Astrocyte (in vitro differentiated cells and primary cell): ENCODE results near the gene AP2B1.

ENCODE experiments used
- EZH2 ChIP-seq: IDR thresholded peaks from 2 replicates; pipeline ENCODE4 v1.6.1; 2012; ENCODE audit warnings: mild to moderate bottlenecking, low read length, inconsistent platforms; ENCODE audit not compliant: insufficient read depth
- TF ChIP-seq, protein P1 (sequence below): IDR thresholded peaks from 2 replicates; pipeline ENCODE4 v1.5.1; 2011; ENCODE audit warnings: low read depth, mild to moderate bottlenecking, inconsistent platforms, low read length, moderate library complexity; ENCODE audit not compliant: insufficient read depth

DNA sequence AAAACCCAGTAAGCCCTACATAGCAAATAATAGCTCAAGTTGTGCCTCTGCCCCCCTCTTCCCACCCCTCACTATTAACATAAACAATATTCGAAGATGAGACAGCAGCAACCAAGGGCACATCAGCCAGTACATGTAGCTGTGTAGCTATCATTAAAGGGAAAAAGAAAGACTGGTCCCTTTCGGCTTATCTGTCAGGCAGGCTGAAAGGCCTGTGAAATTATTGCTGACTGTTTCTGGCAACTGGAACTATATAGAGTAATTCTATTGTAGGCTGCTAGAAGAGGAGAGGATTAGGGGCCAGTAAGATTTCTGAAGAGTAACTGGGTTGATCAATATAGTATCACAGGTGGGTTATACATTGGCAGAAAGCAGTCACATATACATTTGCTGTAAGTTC, 107.8 kb downstream of the AP2B1 start:
- TF ChIP-seq, protein P1, sequence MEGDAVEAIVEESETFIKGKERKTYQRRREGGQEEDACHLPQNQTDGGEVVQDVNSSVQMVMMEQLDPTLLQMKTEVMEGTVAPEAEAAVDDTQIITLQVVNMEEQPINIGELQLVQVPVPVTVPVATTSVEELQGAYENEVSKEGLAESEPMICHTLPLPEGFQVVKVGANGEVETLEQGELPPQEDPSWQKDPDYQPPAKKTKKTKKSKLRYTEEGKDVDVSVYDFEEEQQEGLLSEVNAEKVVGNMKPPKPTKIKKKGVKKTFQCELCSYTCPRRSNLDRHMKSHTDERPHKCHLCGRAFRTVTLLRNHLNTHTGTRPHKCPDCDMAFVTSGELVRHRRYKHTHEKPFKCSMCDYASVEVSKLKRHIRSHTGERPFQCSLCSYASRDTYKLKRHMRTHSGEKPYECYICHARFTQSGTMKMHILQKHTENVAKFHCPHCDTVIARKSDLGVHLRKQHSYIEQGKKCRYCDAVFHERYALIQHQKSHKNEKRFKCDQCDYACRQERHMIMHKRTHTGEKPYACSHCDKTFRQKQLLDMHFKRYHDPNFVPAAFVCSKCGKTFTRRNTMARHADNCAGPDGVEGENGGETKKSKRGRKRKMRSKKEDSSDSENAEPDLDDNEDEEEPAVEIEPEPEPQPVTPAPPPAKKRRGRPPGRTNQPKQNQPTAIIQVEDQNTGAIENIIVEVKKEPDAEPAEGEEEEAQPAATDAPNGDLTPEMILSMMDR, result no peak
- TF ChIP-seq EZH2, result no peak
